Measurements from ENCODE around the gene LRRC42. TPM values are rescaled to one million over a fixed set of nuclear protein-coding genes. Genes with fewer than 3 reads are reported as not detected.

The LRRC42 gene
- total RNA-seq, 3 donors from 2014 or later, result 11.2 to 20.0 (median 17.7) TPM

DNA sequence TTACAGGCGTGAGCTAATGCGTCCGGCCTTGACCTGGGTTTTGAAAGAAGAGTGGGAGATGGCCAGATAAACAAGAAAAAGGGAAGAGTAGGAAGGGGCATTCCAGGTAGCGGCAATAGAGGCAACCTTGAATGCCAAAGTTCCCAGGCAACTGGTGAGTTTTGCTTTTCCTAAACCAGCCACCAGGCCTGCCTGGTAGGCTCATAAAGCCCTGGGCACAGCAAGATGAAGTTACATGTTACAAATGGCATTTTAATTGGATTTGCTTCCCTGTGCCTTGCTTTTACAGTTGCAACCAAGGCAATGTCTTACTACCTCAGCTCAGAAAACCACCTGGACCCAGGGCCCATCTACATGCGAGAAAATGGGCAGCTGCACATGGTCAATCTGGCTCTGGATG lies 5.5 kb downstream of the LRRC42 start:
- Histone ChIP-seq H3K9me3 (no peaks in the 10 kb centered on the region), H3K4me1 (no peaks in the 10 kb centered on the region), H3K4me3 (no peak overlapping the region), H3K27me3 (no peaks in the 10 kb centered on the region), H3K36me3 (no peaks in the 10 kb centered on the region), H3K27ac (no peak overlapping the region)
- intact Hi-C loops (cut with DNase I; ENCODE audit: low total_unique reads), result no loop called here
- TF ChIP-seq POLR2A (IDR thresholded peaks at IDR 0.05) (no peak), POLR2AphosphoS5 (IDR thresholded peaks at IDR 0.05) (no peak)
- TF ChIP-seq, protein P1, sequence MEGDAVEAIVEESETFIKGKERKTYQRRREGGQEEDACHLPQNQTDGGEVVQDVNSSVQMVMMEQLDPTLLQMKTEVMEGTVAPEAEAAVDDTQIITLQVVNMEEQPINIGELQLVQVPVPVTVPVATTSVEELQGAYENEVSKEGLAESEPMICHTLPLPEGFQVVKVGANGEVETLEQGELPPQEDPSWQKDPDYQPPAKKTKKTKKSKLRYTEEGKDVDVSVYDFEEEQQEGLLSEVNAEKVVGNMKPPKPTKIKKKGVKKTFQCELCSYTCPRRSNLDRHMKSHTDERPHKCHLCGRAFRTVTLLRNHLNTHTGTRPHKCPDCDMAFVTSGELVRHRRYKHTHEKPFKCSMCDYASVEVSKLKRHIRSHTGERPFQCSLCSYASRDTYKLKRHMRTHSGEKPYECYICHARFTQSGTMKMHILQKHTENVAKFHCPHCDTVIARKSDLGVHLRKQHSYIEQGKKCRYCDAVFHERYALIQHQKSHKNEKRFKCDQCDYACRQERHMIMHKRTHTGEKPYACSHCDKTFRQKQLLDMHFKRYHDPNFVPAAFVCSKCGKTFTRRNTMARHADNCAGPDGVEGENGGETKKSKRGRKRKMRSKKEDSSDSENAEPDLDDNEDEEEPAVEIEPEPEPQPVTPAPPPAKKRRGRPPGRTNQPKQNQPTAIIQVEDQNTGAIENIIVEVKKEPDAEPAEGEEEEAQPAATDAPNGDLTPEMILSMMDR (IDR thresholded peaks at IDR 0.05), result no peak
- DNase-seq (ENCODE audit: low spot score in 2 of 2), result no peak

DNA sequence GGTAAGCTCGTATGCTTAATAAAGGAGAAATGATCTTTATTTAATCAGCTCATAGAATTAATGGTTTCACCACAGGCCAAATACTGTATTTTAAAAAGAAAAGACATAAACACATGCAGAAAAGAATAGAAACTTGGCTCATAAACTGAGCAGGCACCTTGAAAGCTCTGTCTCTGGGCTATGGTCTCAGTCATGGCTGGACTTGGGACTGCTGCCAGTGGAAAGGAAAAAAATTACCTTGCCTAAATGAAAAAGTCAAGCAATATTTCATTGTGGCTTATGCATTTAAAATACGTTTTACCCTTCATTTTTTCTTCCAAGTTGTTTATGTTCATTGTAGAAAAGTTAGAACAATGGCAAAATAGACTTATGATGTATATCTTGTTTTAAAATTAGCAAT lies 8.0 kb downstream of the LRRC42 start:
- Histone ChIP-seq H3K4me1 (peaks cover 0 to 7% of the 10 kb centered on the region in 2 donors), H3K9me3 (no peaks in the 10 kb centered on the region), H3K27me3 (no peaks in the 10 kb centered on the region), H3K36me3 (no peaks in the 10 kb centered on the region), H3K27ac (no peak overlapping the region), H3K4me3 (no peak overlapping the region)
- intact Hi-C loops (cut with DNase I; ENCODE audit: low total_unique reads), result no loop called here
- no peak for DNase-seq (ENCODE audit: low spot score in 2 of 2)
- TF ChIP-seq POLR2A (IDR thresholded peaks at IDR 0.05) (no peak), POLR2AphosphoS5 (IDR thresholded peaks at IDR 0.05) (no peak)
- TF ChIP-seq, protein P1 (IDR thresholded peaks at IDR 0.05), result no peak

DNA sequence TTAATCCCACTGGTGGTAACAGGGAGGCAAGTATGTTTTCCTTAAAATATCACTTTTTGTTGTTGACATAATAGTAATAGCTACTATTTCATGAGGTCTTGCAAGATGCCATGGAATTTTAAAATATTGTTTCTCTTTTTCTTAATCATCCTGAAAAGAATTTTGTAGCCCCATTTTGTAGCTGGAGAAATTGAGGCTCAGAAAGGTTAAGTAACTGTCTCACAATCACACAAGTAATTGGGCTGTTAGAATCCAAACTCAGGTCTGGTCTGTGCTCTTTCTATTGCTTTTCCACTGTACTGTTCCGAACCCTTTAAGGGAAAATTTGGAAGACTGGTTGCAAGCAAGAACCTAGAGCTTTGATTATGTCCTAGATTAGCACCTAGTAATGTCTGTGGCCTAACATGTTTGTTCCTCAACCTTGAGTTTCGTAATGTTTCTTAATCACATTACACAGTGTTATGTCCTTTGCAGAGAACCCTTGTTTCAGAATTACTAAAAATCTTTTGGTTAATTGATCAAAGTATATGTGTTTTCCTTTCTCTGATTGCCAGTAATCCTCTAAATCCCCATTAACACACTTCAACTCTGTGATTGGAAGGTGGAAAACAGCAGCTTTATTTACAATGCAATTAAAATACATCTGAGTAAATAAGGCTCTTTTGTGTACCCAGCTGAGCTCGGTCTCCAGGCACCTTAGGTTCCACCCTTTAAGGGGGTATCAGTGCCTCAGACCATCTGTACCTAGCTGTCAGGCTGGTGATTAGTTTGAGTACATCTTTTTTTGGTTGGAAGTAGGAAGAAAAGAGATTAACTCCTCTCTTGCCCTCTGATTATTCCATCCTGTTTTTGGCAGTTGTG lies 10.4 kb downstream of the LRRC42 start:
- H3K4me1 ChIP-seq, result peaks cover 0 to 7% of the 10 kb centered on the region in 2 donors
- no peak for DNase-seq (ENCODE audit: low spot score in 2 of 2)
- peak overlapping the region; percentile 64 to 74 for H3K27ac ChIP-seq
- no peaks in the 10 kb centered on the region for H3K36me3 ChIP-seq
- H3K9me3 ChIP-seq, result no peaks in the 10 kb centered on the region
- TF ChIP-seq, protein P1 (IDR thresholded peaks at IDR 0.05), result no peak
- TF ChIP-seq POLR2AphosphoS5 (IDR thresholded peaks at IDR 0.05) (no peak), POLR2A (IDR thresholded peaks at IDR 0.05) (no peak)
- intact Hi-C loops (cut with DNase I; ENCODE audit: low total_unique reads), result no loop called here
- H3K27me3 ChIP-seq, result no peaks in the 10 kb centered on the region
- no peak overlapping the region for H3K4me3 ChIP-seq

DNA sequence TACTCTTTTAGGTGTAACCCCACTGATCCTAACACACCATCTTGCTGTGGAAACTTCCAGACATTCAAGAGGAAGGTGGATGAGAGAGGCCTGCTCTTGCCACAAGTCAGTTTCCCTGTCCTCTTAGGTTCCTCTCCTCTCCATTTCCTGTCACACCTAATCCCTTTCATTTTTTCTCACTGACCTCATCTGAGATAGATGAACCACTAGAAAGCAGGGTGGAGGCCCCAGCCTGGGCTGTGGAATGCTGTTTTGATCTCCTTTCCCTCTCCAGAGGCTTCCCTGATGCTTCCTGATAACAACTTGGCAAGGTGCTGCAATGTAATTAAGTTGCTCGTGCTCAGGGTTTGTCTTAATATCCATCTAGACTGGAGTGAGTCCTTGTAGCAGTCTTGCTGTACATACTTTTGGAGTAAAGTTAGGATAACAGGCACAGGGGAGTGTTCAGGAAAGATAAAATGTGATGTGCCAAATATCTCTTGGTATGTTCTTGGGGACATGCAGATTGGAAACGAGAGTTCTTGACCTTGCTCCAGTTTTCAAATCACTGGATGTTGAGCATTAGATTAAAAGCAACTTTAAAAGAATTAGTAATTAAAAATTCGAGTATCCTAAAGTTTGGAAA lies 11.2 kb downstream of the LRRC42 start:
- intact Hi-C loops (cut with DNase I; ENCODE audit: low total_unique reads), result no loop called here
- TF ChIP-seq, protein P1 (IDR thresholded peaks at IDR 0.05), result no peak
- TF ChIP-seq POLR2AphosphoS5 (IDR thresholded peaks at IDR 0.05), result no peak
- TF ChIP-seq POLR2A (IDR thresholded peaks at IDR 0.05), result no peak
- H3K4me1 ChIP-seq, result peaks cover 0 to 7% of the 10 kb centered on the region in 2 donors
- no peaks in the 10 kb centered on the region for H3K9me3 ChIP-seq
- H3K36me3 ChIP-seq, result peaks cover 1% of the 10 kb centered on the region
- peak overlapping the region; percentile 64 to 74 for H3K27ac ChIP-seq
- H3K27me3 ChIP-seq, result no peaks in the 10 kb centered on the region
- H3K4me3 ChIP-seq, result no peak overlapping the region
- no peak for DNase-seq (ENCODE audit: low spot score in 2 of 2)

DNA sequence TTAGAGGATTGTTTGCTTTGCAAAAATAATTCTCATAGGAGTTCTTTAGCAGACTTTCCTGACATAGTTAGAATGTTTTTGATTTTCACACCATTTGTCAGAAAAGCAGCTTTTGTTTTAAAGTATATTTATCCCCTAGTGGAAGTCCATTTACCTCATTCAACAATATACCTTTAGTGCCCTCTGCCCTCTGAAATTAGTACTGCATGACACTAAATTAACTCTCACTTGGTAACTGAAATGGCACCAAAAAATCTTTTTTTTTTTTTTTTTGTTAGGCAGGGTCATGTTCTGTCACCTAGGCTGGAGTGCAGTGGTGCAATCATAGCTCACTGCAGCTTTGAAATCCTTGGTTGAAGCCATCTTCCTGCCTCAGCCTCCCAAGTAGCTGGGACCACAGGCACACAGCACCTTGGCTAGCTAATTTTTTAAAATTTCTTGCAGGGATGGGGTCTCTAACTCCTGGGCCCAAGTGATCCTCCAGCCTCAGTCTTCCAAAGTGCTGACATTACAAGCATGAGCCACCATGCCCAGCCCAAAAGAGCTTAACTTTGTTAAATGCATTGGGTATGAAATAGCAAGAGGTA lies 13.6 kb downstream of the LRRC42 start:
- Histone ChIP-seq H3K27ac (no peak overlapping the region), H3K27me3 (no peaks in the 10 kb centered on the region), H3K9me3 (no peaks in the 10 kb centered on the region), H3K4me1 (peaks cover 0 to 7% of the 10 kb centered on the region in 2 donors), H3K36me3 (peaks cover 3% of the 10 kb centered on the region), H3K4me3 (no peak overlapping the region)
- TF ChIP-seq POLR2AphosphoS5 (IDR thresholded peaks at IDR 0.05), result no peak
- TF ChIP-seq POLR2A (IDR thresholded peaks at IDR 0.05), result no peak
- TF ChIP-seq, protein P1 (IDR thresholded peaks at IDR 0.05), result peak in 2 of 3 donors; percentile 63 to 72
- intact Hi-C loops (cut with DNase I; ENCODE audit: low total_unique reads), result no loop called here
- no peak for DNase-seq (ENCODE audit: low spot score in 2 of 2)

All from breast epithelium (tissue), 4 donors.